ENCODE results near the gene NOVA2.
A peak's percentile ranks its signal among the peaks of the same experiment; 100 is the strongest.

The NOVA2 gene

GRCh38 chr19:45927565-45928261 is 46.0 kb downstream of the NOVA2 start:
- Histone ChIP-seq H3K9ac (ENCODE audit: low read length) (peak overlapping the region; percentile 65), H3K4me3 (ENCODE audit: low read depth, low read length, poor library complexity, severe bottlenecking) (peak overlapping the region; percentile 59), H3K4me2 (ENCODE audit: low read length) (peak overlapping the region; percentile 79), H3K9me3 (ENCODE audit: low read length) (no peaks in the 10 kb centered on the region), H3K4me1 (ENCODE audit: insufficient read depth, low read length, severe bottlenecking) (peaks cover 6% of the 10 kb centered on the region), H2AFZ (ENCODE audit: low read length) (no peak overlapping the region), H3K9me2 (ENCODE audit: low read depth, low read length) (no peaks in the 10 kb centered on the region), H4K20me1 (ENCODE audit: insufficient read depth, low read length) (no peaks in the 10 kb centered on the region), H3F3A (ENCODE audit: insufficient read depth, low read length) (no peaks in the 10 kb centered on the region), H3K27ac (ENCODE audit: low read depth, low read length, poor library complexity, severe bottlenecking) (no peak overlapping the region), H3K27me3 (ENCODE audit: insufficient read depth, low read length) (0 out of 2 replicates have a peak, but pooled peaks cover 4% of the 10 kb centered on the region), H3K79me2 (ENCODE audit: insufficient read depth, low read length) (no peaks in the 10 kb centered on the region), H3K36me3 (ENCODE audit: insufficient read depth, low read length) (no peaks in the 10 kb centered on the region)
- TF ChIP-seq CTCF (IDR thresholded peaks at IDR 0.05; ENCODE audit: low read length) (peak; percentile 26; the same call in 1 of the 2 replicates), EZH2 (IDR thresholded peaks at IDR 0.05; ENCODE audit: borderline replicate concordance, low read length) (no peak)

- H3K4me2 ChIP-seq (ENCODE audit: low read length) = no peak overlapping the region
- H3K9me2 ChIP-seq (ENCODE audit: low read depth, low read length) = no peaks in the 10 kb centered on the region
- no peak overlapping the region for H3K4me3 ChIP-seq (ENCODE audit: low read depth, low read length, poor library complexity, severe bottlenecking)
- H3K27ac ChIP-seq (ENCODE audit: low read depth, low read length, poor library complexity, severe bottlenecking) = no peak overlapping the region
- peaks cover 6% of the 10 kb centered on the region for H3K4me1 ChIP-seq (ENCODE audit: insufficient read depth, low read length, severe bottlenecking)
- H4K20me1 ChIP-seq (ENCODE audit: insufficient read depth, low read length) = no peaks in the 10 kb centered on the region
- H3K9me3 ChIP-seq (ENCODE audit: low read length) = no peaks in the 10 kb centered on the region
- H3F3A ChIP-seq (ENCODE audit: insufficient read depth, low read length) = no peaks in the 10 kb centered on the region
- H3K27me3 ChIP-seq (ENCODE audit: insufficient read depth, low read length) = no peaks in the 10 kb centered on the region
- no peaks in the 10 kb centered on the region for H3K79me2 ChIP-seq (ENCODE audit: insufficient read depth, low read length)
- TF ChIP-seq EZH2 (IDR thresholded peaks at IDR 0.05; ENCODE audit: borderline replicate concordance, low read length) (no peak), CTCF (IDR thresholded peaks at IDR 0.05; ENCODE audit: low read length) (no peak)
- H2AFZ ChIP-seq (ENCODE audit: low read length) = no peak overlapping the region
- no peak overlapping the region for H3K9ac ChIP-seq (ENCODE audit: low read length)
- no peaks in the 10 kb centered on the region for H3K36me3 ChIP-seq (ENCODE audit: insufficient read depth, low read length)
Observed at GRCh38 chr19:45924891-45925447, 48.7 kb downstream of the NOVA2 start.

GRCh38 chr19:45922281-45922680 is 51.4 kb downstream of the NOVA2 start:
- Histone ChIP-seq H3K27me3 (ENCODE audit: insufficient read depth, low read length) (0 out of 2 replicates have a peak, but pooled peaks cover 4% of the 10 kb centered on the region), H3K27ac (ENCODE audit: low read depth, low read length, poor library complexity, severe bottlenecking) (no peak overlapping the region), H3K4me1 (ENCODE audit: insufficient read depth, low read length, severe bottlenecking) (no peaks in the 10 kb centered on the region), H3K9me3 (ENCODE audit: low read length) (no peaks in the 10 kb centered on the region), H3K9ac (ENCODE audit: low read length) (no peak overlapping the region), H3K4me3 (ENCODE audit: low read depth, low read length, poor library complexity, severe bottlenecking) (no peak overlapping the region), H2AFZ (ENCODE audit: low read length) (no peak overlapping the region), H3K9me2 (ENCODE audit: low read depth, low read length) (no peaks in the 10 kb centered on the region), H3F3A (ENCODE audit: insufficient read depth, low read length) (no peaks in the 10 kb centered on the region), H3K36me3 (ENCODE audit: insufficient read depth, low read length) (no peaks in the 10 kb centered on the region), H3K79me2 (ENCODE audit: insufficient read depth, low read length) (no peaks in the 10 kb centered on the region), H4K20me1 (ENCODE audit: insufficient read depth, low read length) (no peaks in the 10 kb centered on the region), H3K4me2 (ENCODE audit: low read length) (no peak overlapping the region)
- peak; percentile 36; the same call in 1 of the 2 replicates for TF ChIP-seq CTCF (IDR thresholded peaks at IDR 0.05; ENCODE audit: low read length)
- no peak for TF ChIP-seq EZH2 (IDR thresholded peaks at IDR 0.05; ENCODE audit: borderline replicate concordance, low read length)

Data from OCI-LY1 (cell line).